HG03439 (cell line): ENCODE data around the gene DDX59.

ENCODE experiments used
- ATAC-seq: cut with Tn5 transposase; IDR thresholded peaks from one replicate; pipeline ENCODE4 v1.9.1; 2021; ENCODE audit warnings: mild to moderate bottlenecking, moderate library complexity; ENCODE audit not compliant: unreplicated experiment

DDX59 gene

DNA sequence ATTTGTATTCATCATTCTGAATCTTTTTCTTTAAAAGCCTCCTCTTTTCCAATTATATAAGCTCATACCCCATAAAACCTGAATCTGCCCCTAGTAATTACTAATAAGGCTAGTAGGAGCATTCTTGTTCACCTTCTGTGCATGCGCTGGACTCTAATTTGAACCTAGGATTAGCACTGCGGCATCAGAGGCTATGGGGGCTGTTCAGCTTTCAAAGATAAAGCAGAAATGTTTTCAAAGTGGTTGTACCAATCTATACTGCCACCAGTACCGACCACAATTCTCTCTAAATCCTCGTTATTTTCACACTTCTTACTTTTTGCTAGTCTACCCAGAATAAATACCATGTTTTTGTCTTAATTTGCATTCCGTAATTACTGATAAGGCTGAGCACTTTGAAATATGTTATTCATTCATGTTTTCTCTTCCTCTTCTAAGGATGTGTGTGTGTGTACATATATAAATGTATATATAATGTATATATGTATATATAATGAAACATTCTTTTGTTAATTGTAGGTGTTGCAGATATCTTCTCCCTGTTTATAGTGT is 1.6 kb upstream of the DDX59 start:
- ATAC-seq: no peak

- peak; percentile 19 for ATAC-seq
Observed at GRCh38 chr1:200670242-200671118, 773 bp upstream of the DDX59 start.

DNA sequence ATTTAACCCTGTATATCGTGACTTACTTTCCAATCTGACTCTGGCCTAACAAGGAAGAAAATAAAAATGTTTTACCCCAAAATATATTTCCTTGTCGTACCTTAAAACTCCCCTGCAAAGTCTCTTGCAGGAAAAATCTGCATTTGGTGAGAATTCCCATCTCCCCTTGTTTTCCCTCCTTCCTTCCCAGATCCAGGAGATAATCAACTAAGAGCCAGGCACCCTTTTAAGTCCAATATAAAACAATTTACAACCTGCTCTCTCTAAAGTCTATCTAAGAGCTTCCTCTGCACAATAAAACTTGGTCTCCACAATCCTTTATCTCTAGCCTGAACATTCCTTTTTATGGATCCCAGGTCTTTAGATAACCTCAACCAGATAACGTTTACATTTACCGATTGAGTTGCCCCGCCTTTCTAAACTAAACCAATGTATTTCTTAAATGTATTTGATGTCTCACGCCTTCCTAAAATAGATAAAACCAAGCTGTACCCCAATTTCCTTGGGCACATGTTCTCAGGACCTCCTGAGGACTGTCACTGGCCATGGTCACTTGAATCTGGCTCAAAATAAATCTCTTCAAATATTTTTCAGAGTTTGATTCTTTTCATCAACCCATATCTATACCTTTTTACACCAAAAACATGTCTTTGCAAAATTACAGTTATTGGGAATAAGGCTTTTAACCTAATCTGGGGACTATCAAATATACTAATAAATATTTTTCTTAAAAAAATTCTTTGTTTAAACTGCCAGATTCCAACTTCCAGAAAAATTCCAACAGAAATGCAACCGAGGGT is 993 bp downstream of the DDX59 start:
- ATAC-seq: no peak

DNA sequence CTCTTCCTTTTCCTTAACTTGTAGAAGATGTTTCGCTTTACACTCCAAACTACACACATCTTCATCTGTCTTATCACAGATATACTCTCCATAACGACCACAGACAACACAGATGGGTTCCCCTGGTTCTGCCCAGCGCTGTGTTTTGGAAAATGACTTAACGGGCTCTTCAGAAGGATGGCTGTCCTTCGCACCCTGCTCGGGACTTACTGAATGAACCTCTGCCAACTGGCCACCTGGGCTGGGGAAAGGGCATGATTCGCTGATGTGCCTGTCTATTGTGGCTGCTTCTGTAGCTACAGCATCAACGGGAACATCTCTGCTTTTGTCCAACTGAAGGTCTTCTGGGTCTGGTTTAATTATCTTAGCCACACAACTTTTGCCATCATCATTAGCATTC is 3.4 kb downstream of the DDX59 start:
- ATAC-seq: no peak

GRCh38 chr1:200665861-200666260 is 3.8 kb downstream of the DDX59 start:
- no peak for ATAC-seq

DNA sequence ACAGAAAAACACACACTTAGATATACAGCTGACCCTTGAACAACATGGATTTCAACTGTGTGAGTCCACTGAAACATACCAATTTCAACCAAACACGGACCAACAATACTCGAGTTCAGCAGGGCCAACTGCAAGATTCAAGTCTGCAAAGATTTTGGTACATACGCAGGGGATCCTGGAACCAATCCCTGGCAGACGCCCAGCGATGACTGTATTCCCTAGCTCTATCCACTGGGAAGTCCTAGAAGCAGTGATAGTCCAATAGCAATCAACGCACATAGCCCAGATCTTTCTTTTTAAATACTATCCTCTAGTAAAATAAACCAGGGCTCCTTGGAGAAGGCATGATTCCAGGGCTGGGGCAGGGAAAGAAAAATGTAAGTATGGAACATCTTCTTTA is 9.0 kb downstream of the DDX59 start:
- no peak for ATAC-seq

DNA sequence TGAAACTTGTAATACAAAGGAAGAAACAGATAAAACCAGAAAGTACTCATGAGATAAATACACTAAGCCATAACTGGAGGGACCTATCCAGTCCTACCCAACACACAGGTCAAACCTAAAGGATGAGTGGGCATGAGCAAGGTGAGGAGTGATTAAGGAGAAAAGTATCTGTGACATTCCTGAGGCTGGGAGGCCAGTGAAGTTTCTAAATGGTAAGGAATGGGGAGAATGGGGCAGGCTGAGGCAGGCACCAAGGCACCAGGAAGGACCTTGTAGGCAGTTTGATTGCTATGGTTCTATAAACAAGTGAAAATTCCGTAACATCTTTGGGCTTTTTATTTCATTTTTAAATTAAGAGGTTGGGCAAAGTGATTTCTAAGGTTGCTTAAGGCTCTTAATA is 10.4 kb downstream of the DDX59 start:
- ATAC-seq: no peak

GRCh38 chr1:200658037-200658818 is 11.5 kb downstream of the DDX59 start:
- ATAC-seq: no peak

- peak; percentile 69 for ATAC-seq
Observed at GRCh38 chr1:200654660-200655059, 15.0 kb downstream of the DDX59 start.

GRCh38 chr1:200653022-200653462 is 16.7 kb downstream of the DDX59 start:
- ATAC-seq: no peak

DNA sequence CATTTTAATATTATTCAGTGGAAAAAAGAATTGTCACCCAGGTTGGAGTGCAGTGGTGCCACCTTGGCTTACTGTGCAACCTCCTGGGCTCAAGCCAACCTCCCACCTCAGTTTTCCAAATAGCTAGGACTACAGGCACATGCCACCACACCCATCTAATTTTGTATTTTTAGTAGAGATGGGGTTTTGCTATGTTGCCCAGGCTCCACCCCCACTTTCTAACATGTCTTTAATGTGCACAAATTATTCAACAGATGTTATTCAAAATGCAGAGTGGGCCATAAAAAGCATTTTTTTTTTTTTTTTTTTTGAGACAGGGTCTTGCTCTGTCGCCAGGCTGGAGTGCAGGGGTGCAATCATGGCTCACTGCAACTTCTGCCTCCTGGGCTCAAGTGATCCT is 17.3 kb downstream of the DDX59 start:
- no peak for ATAC-seq

- ATAC-seq: no peak
Observed at GRCh38 chr1:200646515-200646914, 23.2 kb downstream of the DDX59 start.

- no peak for ATAC-seq
Observed at GRCh38 chr1:200644021-200644420, 25.7 kb downstream of the DDX59 start.

DNA sequence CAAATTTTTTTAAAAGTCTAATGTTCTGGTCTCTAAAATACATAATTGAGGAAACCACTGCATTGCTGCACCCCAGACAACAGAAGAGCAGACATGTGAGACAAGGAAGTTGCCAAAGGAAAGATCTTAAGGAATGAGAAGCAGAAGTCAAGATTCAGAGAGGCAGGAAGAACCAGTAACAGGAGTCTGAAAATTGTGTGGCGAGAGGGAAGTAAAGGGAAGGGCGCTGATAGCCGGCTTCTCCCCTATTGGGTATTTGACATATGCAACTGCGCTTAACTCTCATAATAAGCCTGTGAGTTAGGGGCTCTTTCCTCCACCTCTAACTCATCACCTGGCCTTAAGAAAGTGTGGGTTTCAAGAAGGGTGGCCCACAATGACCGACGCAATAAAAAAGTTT is 27.2 kb downstream of the DDX59 start:
- no peak for ATAC-seq

- ATAC-seq: no peak
Observed at GRCh38 chr1:200640963-200641401, 28.7 kb downstream of the DDX59 start.

DNA sequence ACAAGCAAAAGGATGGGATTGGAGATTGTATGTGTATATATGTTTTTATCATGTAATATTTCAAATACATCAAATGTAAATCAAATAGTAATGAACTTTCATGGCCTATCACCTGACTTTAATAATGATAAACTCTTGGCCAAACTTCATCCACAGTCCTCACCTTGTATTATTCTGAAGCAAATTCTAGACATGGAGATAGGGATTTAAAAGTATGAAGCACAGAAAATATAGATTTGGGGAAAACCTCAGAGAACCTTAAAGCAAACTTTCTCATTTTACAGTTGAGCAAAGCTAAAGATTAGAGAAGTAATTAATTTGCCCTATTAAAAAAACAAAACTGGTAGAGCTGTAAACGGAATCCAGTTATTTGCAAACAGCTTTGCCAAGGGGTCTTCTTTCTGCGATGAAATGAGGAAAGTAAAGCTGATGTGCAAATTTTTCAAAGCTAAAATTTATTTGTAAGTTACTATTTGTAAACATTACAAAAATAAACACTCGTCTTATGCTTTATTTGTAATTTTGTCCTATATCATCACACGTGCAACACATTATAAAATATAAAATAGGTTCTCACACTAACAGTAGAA is 29.2 kb downstream of the DDX59 start:
- no peak for ATAC-seq

DNA sequence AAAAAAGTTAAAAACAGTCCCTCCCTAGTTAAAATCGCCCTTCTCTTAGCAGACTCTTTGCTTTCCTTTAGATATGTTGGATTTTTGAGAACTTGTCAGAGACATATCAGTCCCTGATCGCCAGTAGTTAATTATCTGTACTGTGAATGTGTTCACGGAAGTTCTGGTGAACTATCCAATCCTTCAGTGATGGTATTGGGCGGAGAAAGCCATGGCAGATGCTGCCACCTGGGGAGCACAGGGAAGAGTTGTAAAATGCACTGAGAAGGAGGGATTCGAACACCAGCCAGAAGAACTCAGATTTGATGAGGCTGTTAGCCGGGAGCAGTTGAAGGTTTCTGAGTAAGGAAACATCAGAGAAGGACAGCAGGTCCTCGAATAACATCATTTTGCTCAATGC is 31.6 kb downstream of the DDX59 start:
- ATAC-seq: no peak

- ATAC-seq: no peak
Observed at GRCh38 chr1:200636681-200637080, 33.0 kb downstream of the DDX59 start.

DNA sequence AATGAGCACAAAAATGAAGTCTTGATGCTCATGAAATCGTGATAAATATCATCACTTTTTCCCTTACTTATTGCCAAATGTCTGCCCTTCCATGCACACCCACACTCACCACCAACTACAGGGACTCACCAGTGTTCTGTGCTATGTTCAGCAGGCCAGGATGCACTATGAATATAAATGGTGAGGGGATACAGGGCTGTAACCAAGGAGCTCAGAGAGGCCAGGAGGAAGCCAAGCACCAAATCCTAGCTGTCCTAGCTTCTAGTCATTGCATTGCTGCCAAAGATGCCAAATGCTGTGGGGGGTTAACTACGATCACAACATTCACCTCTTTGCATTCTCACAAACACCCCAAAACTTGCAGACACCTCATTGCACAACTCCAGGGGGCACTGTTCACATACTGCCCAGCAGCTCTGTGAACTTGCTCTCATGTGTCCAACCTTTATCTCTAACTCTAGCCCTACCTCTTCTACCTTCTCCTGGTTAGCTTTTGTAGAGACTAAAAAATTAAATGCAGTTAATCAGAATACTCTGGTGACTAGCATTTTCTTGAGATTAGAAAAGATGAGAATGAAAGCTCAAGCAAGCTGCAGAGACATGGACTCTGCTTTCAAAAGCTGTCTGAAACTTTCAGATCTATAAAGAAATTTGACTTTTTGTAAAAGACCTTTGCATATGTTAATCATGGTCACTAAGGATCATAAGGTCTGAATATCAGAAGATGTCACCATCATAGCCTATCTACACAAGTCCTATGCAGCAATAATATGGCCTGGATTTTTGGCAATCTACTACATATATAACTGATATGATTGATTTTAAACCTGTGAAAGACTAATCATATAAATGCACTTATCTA is 35.2 kb downstream of the DDX59 start:
- no peak for ATAC-seq

- no peak for ATAC-seq
Observed at GRCh38 chr1:200631375-200631774, 38.3 kb downstream of the DDX59 start.
